HCT116 (cell line): Measurements from ENCODE around the gene ITGBL1. TPM values are rescaled to one million over a fixed set of nuclear protein-coding genes. Genes with fewer than 3 reads are reported as not detected.

Experiments used
- ATAC-seq: fragments of 200-7000 bp; cut with Tn5 transposase; 2 replicates; pipeline ENCODE4 v1.9.1; 2020; ENCODE audit warnings: mild to moderate bottlenecking, moderate library complexity
- BruUV-seq: library from RNA; stranded (reverse); fragments of 400-500 nt; replicated peaks from 2 replicates; lab custom pipeline; 2021; lab: Mats Ljungman, UMichigan
- CTCF ChIA-PET: fragments of 300-600 bp; sonication (Branson Sonifier 250); formaldehyde crosslinking; loops from one replicate; lab custom pipeline; 2021; ENCODE audit warnings: antibody characterized with exemption; lab: Charles Lee
- POLR2A ChIA-PET: fragments of 300-600, 350-600 bp; sonication (Branson Sonifier 250); formaldehyde crosslinking; loops from one replicate; lab custom pipeline; 2021; ENCODE audit warnings: antibody characterized with exemption; lab: Charles Lee
- RAD21 ChIA-PET, 2 experiments: fragments of 300-600 bp; sonication (Branson Sonifier 250); formaldehyde crosslinking; loops; one replicate each; lab custom pipeline; 2023; ENCODE audit warnings: low total read pairs in 2 of 2; ENCODE audit not compliant: uncharacterized antibody in 2 of 2, unreplicated experiment in 2 of 2, low non-redundant PET in 1 of 2; lab: Charles Lee
- DNase-seq: peaks from one replicate; pipeline ENCODE4 v3.0.0-alpha.2; 2010; ENCODE audit warnings: low read depth, low spot score
- H2AFZ ChIP-seq: fragments of 200-600 bp; shearing (Covaris generic), sonication (generic); 2 replicates; pipeline ENCODE4 v1.6.1; 2017; ENCODE audit warnings: low read depth, mixed run types, mixed read lengths, antibody characterized with exemption, low read length; ENCODE audit not compliant: poor library complexity, severe bottlenecking
- H3K27ac ChIP-seq: 2 replicates; pipeline ENCODE4 v1.5.1; 2012; ENCODE audit warnings: low read depth, low read length
- H3K27me3 ChIP-seq: fragments of 200-600 bp; sonication (generic); 2 replicates; pipeline ENCODE4 v1.6.1; 2016; ENCODE audit warnings: mixed run types, low read length, mixed read lengths; ENCODE audit not compliant: insufficient read depth
- H3K36me3 ChIP-seq, 2 experiments: fragments of 200-500 bp in 1 of 2; fragments of 200-600 bp in 1 of 2; sonication (Bioruptor generic) in 1 of 2; sonication (generic) in 1 of 2; 2 replicates each; pipeline versions ENCODE4 v1.5.1 to v1.6.1; 2014 to 2016; ENCODE audit warnings: low read length in 2 of 2, inconsistent platforms in 1 of 2, mixed read lengths in 1 of 2, mixed run types in 1 of 2; ENCODE audit not compliant: insufficient read depth in 2 of 2, control insufficient read depth in 1 of 2
- H3K4me1 ChIP-seq, 2 experiments: fragments of 200-600 bp in 1 of 2; sonication (generic) in 1 of 2; 2 replicates each; pipeline versions ENCODE4 v1.5.1 to v1.6.1; 2012 to 2017; ENCODE audit warnings: low read length in 2 of 2, inconsistent platforms in 1 of 2, mild to moderate bottlenecking in 1 of 2, mixed read lengths in 1 of 2, mixed run types in 1 of 2, moderate library complexity in 1 of 2; ENCODE audit not compliant: insufficient read depth in 2 of 2, control insufficient read depth in 1 of 2
- H3K4me2 ChIP-seq: fragments of 200-600 bp; sonication (generic); 2 replicates; pipeline ENCODE4 v1.6.1; 2017; ENCODE audit warnings: mixed run types, low read length, mixed read lengths
- H3K4me3 ChIP-seq, 2 experiments: fragments of 200-600 bp in 1 of 2; sonication (generic) in 1 of 2; replicated peaks in 1 of 2; 2 replicates each; pipeline ENCODE4 v1.5.1; 2011 to 2016; ENCODE audit warnings: low read length in 2 of 2, control low read depth in 1 of 2, low read depth in 1 of 2, mild to moderate bottlenecking in 1 of 2, mixed read lengths in 1 of 2, mixed run types in 1 of 2
- H3K79me2 ChIP-seq: fragments of 200-600 bp; sonication (generic); 2 replicates; pipeline ENCODE4 v1.6.1; 2017; ENCODE audit warnings: mild to moderate bottlenecking, mixed run types, low read length, moderate library complexity, mixed read lengths; ENCODE audit not compliant: insufficient read depth
- H3K9ac ChIP-seq: fragments of 200-600 bp; sonication (generic); 2 replicates; pipeline ENCODE4 v1.6.1; 2016; ENCODE audit warnings: low read length, mixed read lengths
- H3K9me2 ChIP-seq: fragments of 200-600 bp; sonication (generic), shearing (Covaris generic); 2 replicates; pipeline ENCODE4 v1.6.1; 2017; ENCODE audit warnings: mixed run types, mild to moderate bottlenecking, moderate library complexity; ENCODE audit not compliant: insufficient read depth
- H3K9me3 ChIP-seq, 2 experiments: fragments of 200-500 bp in 1 of 2; fragments of 200-600 bp in 1 of 2; sonication (Bioruptor generic) in 1 of 2; sonication (generic) in 1 of 2; 2 replicates each; pipeline ENCODE4 v1.6.1; 2014 to 2017; ENCODE audit warnings: low read length in 2 of 2, mixed read lengths in 2 of 2, inconsistent platforms in 1 of 2, low read depth in 1 of 2, mild to moderate bottlenecking in 1 of 2, mixed run types in 1 of 2, moderate library complexity in 1 of 2; ENCODE audit not compliant: control insufficient read depth in 1 of 2, insufficient read depth in 1 of 2
- H4K20me1 ChIP-seq: fragments of 200-600 bp; sonication (generic), shearing (Covaris generic); 2 replicates; pipeline ENCODE4 v1.6.1; 2017; ENCODE audit warnings: mixed run types, mild to moderate bottlenecking, moderate library complexity; ENCODE audit not compliant: insufficient read depth
- CEBPB ChIP-seq: IDR thresholded peaks from 2 replicates; pipeline ENCODE4 v1.6.1; 2012; ENCODE audit warnings: low read depth
- ELF1 ChIP-seq: IDR thresholded peaks from 2 replicates; pipeline ENCODE4 v1.6.1; 2012; ENCODE audit warnings: low read depth, borderline replicate concordance
- EZH2 ChIP-seq: fragments of 200-600 bp; sonication (generic); IDR thresholded peaks from 2 replicates; pipeline ENCODE4 v1.6.1; 2017; ENCODE audit warnings: antibody characterized with exemption, mixed run types
- POLR2AphosphoS5 ChIP-seq: IDR thresholded peaks from 2 replicates; pipeline ENCODE4 v1.6.1; 2011; ENCODE audit warnings: mild to moderate bottlenecking, low read depth, low read length, moderate library complexity
- RAD21 ChIP-seq: IDR thresholded peaks from 2 replicates; pipeline ENCODE4 v1.6.1; 2012; ENCODE audit warnings: low read depth, mild to moderate bottlenecking
- SIN3A ChIP-seq: IDR thresholded peaks from 2 replicates; pipeline ENCODE4 v1.6.1; 2012; ENCODE audit warnings: low read depth
- SP1 ChIP-seq: IDR thresholded peaks from 2 replicates; pipeline ENCODE4 v1.6.1; 2012; ENCODE audit warnings: low read depth
- SRF ChIP-seq: IDR thresholded peaks from 2 replicates; pipeline ENCODE4 v1.6.1; 2012; ENCODE audit warnings: low read depth
- TCF7L2 ChIP-seq: IDR thresholded peaks from 2 replicates; pipeline ENCODE4 v1.7.0; 2011; ENCODE audit warnings: borderline replicate concordance, inconsistent platforms; ENCODE audit not compliant: insufficient read depth, insufficient read length; ENCODE audit errors: extremely low read depth
- YY1 ChIP-seq: IDR thresholded peaks from 2 replicates; pipeline ENCODE4 v1.6.1; 2011; ENCODE audit warnings: low read length, low read depth, moderate library complexity, mild to moderate bottlenecking; ENCODE audit not compliant: insufficient replicate concordance; ENCODE audit errors: extremely low read depth
- ZNF274 ChIP-seq: fragments of 200-500 bp; sonication (Bioruptor generic); IDR thresholded peaks from 2 replicates; pipeline ENCODE4 v1.6.1; 2014; ENCODE audit warnings: mild to moderate bottlenecking, low read depth, low read length, inconsistent platforms
- intact Hi-C: fragments of 100-400 bp; cut with micrococcal nuclease; formaldehyde crosslinking; loops from 2 replicates; pipeline ENCODE4 v1.10.0; 2022
- total RNA-seq: library from RNA; stranded (reverse); gene quantifications from one replicate; pipeline ENCODE4 v1.2.1, GENCODE V29; 2021; ENCODE audit not compliant: unreplicated experiment
- TF ChIP-seq, protein P1 (sequence below): IDR thresholded peaks from 2 replicates; pipeline ENCODE4 v1.6.1; 2012; ENCODE audit warnings: low read depth
- TF ChIP-seq, protein P2 (sequence below), 3 experiments: fragments of 200-600 bp in 1 of 3; sonication (generic) in 1 of 3; IDR thresholded peaks in 2 of 3; conservative IDR thresholded peaks in 1 of 3; 2 replicates each; pipeline ENCODE4 v1.5.1; 2012 to 2017; ENCODE audit warnings: low read depth in 2 of 3, low read length in 2 of 3, antibody characterized with exemption in 1 of 3, borderline replicate concordance in 1 of 3, control low read depth in 1 of 3, mild to moderate bottlenecking in 1 of 3, mixed read lengths in 1 of 3, mixed run types in 1 of 3, moderate library complexity in 1 of 3; ENCODE audit not compliant: insufficient read depth in 1 of 3

The ITGBL1 gene
- total RNA-seq, 1 experiment from 2014 or later, result 0.66 TPM

DNA sequence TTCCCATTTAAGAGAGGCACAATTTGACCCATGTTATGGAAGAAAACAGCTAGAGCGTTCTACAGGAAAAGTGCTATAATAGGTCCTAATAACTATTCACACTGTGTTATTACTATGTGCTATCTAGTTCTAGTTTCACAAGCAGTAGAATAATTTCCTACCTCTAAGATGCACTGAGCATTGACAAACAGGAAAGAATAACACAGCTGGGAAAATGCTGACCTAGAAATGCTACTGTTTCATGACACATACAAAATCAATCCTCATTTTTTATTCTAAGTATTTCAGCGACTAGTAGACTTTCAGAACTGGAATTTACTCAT lies 259.5 kb downstream of the ITGBL1 start:
- Histone ChIP-seq H3K4me2 (no peak overlapping the region), H3K9me2 (no peaks in the 10 kb centered on the region), H3K9me3 (peaks cover 0 to 7% of the 10 kb centered on the region in 2 experiments; a peak in 1 of 4 replicates), H2AFZ (no peak overlapping the region), H4K20me1 (no peaks in the 10 kb centered on the region), H3K27me3 (no peaks in the 10 kb centered on the region), H3K79me2 (no peaks in the 10 kb centered on the region), H3K9ac (no peak overlapping the region), H3K36me3 (no peaks in the 10 kb centered on the region), H3K4me3 (no peak overlapping the region), H3K27ac (no peak overlapping the region), H3K4me1 (no peaks in the 10 kb centered on the region)
- POLR2A ChIA-PET, result no interaction called here
- TF ChIP-seq POLR2AphosphoS5 (no peak), SP1 (no peak), SIN3A (no peak), TCF7L2 (no peak), SRF (no peak), EZH2 (no peak), RAD21 (no peak), ZNF274 (no peak), ELF1 (no peak), CEBPB (no peak), YY1 (no peak)
- TF ChIP-seq, protein P1, sequence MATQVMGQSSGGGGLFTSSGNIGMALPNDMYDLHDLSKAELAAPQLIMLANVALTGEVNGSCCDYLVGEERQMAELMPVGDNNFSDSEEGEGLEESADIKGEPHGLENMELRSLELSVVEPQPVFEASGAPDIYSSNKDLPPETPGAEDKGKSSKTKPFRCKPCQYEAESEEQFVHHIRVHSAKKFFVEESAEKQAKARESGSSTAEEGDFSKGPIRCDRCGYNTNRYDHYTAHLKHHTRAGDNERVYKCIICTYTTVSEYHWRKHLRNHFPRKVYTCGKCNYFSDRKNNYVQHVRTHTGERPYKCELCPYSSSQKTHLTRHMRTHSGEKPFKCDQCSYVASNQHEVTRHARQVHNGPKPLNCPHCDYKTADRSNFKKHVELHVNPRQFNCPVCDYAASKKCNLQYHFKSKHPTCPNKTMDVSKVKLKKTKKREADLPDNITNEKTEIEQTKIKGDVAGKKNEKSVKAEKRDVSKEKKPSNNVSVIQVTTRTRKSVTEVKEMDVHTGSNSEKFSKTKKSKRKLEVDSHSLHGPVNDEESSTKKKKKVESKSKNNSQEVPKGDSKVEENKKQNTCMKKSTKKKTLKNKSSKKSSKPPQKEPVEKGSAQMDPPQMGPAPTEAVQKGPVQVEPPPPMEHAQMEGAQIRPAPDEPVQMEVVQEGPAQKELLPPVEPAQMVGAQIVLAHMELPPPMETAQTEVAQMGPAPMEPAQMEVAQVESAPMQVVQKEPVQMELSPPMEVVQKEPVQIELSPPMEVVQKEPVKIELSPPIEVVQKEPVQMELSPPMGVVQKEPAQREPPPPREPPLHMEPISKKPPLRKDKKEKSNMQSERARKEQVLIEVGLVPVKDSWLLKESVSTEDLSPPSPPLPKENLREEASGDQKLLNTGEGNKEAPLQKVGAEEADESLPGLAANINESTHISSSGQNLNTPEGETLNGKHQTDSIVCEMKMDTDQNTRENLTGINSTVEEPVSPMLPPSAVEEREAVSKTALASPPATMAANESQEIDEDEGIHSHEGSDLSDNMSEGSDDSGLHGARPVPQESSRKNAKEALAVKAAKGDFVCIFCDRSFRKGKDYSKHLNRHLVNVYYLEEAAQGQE, result no peak
- TF ChIP-seq, protein P2, sequence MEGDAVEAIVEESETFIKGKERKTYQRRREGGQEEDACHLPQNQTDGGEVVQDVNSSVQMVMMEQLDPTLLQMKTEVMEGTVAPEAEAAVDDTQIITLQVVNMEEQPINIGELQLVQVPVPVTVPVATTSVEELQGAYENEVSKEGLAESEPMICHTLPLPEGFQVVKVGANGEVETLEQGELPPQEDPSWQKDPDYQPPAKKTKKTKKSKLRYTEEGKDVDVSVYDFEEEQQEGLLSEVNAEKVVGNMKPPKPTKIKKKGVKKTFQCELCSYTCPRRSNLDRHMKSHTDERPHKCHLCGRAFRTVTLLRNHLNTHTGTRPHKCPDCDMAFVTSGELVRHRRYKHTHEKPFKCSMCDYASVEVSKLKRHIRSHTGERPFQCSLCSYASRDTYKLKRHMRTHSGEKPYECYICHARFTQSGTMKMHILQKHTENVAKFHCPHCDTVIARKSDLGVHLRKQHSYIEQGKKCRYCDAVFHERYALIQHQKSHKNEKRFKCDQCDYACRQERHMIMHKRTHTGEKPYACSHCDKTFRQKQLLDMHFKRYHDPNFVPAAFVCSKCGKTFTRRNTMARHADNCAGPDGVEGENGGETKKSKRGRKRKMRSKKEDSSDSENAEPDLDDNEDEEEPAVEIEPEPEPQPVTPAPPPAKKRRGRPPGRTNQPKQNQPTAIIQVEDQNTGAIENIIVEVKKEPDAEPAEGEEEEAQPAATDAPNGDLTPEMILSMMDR (IDR thresholded peaks at IDR 0.05 in 2 of 3, conservative IDR thresholded peaks at IDR 0.05 in 1 of 3; ENCODE audit: borderline replicate concordance in 1 of 3, insufficient read depth in 1 of 3, low read depth in 2 of 3, low read length in 2 of 3), result no peak
- CTCF ChIA-PET, result no interaction called here
- RAD21 ChIA-PET, result no interaction called here
- ATAC-seq (no peak), DNase-seq (no peak)
- BruUV-seq, result no TSS peak
- intact Hi-C loops, result no loop called here
